IPS DF 19.7 (cell line): ENCODE results near the gene TACC3.

ENCODE experiments used
- DNase-seq: peaks from one replicate; pipeline ENCODE4 v3.0.0-alpha.2; 2013; ENCODE audit warnings: low read depth, low spot score

TACC3 gene

DNA sequence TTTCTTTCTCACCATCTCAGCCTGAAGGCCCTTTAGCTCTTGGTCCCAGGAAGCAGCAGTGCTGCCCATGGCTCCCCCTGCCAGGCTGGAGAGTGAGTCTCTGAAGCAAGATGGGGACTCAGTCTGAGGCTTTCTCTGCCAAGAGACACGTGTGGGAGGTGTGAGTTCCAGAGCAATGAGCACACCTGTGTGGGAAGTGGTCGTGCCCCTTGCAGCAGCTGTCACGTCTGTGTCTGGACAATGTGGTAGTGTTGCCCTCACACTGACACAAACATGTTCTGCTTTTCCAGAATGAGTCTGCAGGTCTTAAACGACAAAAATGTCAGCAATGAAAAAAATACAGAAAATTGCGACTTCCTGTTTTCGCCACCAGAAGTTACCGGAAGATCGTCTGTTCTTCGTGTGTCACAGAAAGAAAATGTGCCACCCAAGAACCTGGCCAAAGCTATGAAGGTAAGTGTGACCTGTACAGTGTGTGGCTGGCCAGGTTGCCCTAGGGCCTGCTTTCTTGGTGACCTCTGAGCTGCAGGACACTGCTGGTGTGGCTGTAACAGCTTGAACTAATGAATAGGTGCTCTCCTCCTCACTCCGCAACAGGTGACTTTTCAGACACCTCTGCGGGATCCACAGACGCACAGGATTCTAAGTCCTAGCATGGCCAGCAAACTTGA, 1.9 kb downstream of the TACC3 start:
- DNase-seq, result no peak

GRCh38 chr4:1725521-1725920, 4.2 kb downstream of the TACC3 start:
- no peak for DNase-seq

- DNase-seq, result no peak
Observed at GRCh38 chr4:1726146-1726934, 5.0 kb downstream of the TACC3 start.

GRCh38 chr4:1727117-1728031, 6.1 kb downstream of the TACC3 start:
- DNase-seq, result no peak

DNA sequence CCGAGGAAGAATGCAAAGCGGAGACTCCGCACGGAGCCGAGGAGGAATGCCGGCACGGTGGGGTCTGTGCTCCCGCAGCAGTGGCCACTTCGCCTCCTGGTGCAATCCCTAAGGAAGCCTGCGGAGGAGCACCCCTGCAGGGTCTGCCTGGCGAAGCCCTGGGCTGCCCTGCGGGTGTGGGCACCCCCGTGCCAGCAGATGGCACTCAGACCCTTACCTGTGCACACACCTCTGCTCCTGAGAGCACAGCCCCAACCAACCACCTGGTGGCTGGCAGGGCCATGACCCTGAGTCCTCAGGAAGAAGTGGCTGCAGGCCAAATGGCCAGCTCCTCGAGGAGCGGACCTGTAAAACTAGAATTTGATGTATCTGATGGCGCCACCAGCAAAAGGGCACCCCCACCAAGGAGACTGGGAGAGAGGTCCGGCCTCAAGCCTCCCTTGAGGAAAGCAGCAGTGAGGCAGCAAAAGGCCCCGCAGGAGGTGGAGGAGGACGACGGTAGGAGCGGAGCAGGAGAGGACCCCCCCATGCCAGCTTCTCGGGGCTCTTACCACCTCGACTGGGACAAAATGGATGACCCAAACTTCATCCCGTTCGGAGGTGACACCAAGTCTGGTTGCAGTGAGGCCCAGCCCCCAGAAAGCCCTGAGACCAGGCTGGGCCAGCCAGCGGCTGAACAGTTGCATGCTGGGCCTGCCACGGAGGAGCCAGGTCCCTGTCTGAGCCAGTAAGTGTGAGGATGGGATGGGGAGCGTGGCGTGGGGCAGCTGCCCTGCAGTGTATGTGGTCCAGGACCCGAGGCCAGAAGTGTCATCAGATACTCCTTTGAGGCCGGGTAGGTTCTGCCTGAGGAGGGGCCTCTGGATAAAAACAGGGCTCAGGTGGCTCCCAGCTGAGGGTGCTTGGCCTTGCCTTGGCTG, 7.0 kb downstream of the TACC3 start:
- DNase-seq, result no peak

DNA sequence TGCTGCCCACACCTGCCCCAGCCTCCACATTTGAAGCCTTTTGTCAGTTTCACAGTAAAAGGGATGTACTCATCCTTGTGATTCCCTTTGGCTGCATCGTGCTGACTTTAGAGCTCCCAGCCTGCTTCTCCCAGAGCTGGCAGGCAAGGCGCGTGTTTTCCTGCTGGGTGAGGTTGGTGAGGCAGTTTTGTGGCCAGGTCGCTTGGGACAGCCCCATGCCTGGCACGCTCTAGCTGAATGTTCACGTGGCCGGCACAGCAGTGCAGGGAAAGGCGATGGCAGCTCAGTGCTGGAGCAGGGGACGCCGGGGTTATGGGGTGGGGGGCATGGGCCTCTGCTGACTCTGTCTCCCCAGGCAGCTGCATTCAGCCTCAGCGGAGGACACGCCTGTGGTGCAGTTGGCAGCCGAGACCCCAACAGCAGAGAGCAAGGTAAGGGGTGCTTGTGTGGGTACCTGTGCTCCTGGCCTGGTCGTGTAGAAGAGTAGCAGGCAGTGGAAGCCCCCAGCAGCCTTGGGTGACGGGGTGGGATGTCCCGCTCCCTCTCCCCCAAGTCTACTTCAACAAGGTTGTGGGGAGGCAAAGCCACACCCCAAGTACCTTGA, 9.3 kb downstream of the TACC3 start:
- DNase-seq, result no peak

DNA sequence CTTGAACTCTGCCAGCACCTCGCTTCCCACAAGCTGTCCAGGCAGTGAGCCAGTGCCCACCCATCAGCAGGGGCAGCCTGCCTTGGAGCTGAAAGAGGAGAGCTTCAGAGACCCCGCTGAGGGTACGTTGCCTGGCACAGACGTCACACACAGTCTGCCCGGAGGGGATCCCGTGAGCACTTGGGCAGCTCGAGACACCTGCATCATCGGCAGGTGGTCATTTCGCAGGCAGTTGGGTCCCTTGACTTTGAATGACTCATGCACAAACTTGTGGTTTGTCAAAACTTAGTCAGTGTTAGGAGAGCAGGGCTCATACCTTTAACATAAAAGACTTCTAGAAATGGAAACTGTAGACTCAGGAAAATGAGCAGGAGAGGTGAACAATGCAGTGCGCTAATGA, 9.9 kb downstream of the TACC3 start:
- no peak for DNase-seq

DNA sequence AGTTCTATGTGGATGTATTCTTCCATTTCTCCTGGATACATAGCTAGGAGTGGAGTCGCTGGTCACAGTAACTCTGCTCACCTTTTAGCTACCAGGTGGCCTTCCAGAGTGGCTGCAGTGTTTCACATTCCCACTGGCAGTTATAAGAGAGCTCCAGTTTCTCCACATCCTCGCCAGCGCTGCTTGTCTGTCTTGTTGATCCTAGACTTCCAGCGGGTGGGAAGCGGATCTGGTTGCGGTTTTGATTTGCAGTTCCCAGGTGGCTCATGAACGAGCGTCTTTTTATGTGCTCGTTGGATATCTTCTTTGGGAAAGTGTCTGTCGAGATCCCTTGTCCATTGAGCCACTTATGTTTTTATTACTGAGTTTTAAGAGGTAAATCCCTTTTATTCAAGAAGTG, 11.6 kb downstream of the TACC3 start:
- no peak for DNase-seq

DNA sequence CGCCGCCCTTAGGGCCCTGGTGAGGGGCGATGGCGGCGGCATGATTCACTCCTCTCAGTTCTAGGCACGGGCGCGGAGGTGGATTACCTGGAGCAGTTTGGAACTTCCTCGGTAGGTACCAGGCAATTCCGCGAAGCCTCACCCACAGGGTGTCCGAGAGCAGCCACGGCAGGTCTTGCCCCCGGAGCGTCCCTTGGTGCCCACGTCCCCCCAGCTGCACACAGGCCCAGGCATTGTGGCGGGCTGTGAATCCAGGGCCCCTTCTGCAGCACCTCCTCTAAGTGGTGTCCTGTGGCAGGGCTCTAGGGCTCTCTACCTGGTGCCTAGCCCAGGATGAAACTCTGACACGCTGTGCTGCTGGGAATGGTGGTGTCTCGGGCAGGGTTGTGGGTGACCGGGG, 13.9 kb downstream of the TACC3 start:
- no peak for DNase-seq

GRCh38 chr4:1736812-1737211, 15.5 kb downstream of the TACC3 start:
- DNase-seq, result no peak

GRCh38 chr4:1737666-1738065, 16.3 kb downstream of the TACC3 start:
- DNase-seq, result no peak

DNA sequence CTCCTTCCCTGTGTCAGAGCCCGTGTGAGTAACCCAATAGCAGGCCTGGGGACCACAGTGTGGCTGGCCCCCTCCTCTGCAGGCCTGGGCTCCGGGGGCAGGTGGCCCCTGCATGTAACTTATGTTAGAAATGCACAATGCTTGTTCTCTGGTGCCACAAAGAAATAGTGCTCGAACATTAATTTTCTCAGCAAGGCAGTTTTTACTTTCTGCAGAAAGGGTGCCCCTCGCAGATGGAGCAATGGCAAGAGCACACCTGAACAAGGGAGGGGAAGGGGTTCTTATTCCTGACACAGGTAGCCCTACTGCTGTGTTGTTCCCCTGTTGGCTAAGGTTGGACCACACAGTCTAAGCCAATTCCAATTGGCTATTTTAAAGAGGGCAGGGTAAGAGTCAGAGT, 17.1 kb downstream of the TACC3 start:
- DNase-seq, result no peak

DNA sequence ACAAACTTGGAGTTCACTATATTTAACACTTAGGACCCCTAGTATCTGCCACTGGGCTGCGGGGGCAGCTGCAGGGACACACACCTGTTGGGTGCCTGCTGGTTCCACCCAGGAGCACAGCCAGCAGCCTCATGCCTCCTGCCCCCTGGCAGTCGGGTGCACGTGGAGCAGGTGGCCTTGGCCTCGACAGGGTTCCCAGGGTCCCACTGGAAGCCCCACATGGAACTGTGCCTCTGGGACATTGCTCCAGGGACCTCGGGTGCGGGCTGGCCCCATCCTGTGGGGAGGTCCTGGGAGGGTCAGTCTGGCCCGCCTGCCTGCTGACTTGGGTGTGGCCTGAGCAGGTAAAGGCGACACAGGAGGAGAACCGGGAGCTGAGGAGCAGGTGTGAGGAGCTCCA, 18.0 kb downstream of the TACC3 start:
- DNase-seq, result no peak

DNA sequence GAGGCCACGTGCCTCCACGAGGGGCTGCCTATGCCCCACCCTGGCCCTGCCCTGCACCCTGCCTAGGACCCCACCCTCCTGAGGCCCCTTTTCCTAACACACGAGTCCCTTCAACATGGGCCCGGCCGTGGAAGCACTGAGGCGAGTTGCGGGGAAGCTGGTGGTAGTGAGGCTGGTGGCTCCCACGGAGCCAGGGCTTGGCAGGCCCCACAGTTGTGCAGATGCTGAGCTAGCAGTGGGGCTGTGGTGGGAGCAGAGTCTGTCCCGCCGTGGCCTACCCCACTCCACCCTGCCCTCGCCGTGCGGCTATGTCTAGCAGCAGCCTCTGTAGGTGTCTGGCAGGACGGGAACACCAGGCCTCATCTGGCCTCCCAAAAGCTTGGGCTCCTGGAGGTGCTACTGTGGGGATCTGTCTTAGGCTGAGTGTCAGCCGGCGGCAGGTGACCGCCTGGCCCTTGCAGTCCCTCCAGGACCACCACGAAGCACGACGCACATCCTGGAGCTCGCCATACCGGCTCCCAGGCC, 18.8 kb downstream of the TACC3 start:
- DNase-seq, result no peak

DNA sequence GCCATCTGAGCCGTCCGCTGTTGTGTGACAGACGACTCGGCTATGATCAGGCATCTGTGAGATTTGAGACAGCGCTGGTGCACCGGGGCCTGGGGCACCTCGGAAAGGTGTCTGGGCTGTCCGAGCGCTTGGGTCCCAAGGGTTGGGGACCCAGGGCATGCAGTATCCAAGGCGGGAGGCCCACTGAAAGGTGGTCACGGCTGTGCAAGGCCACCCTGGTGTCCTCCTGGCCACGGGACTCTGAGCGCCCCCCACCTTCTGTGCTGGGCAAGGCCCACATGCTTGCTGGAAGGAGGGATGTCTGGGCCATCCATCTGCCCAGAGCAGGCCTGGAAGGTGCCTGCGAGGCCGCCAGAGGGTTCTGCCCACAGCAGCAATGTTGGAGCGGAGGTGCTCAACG, 19.9 kb downstream of the TACC3 start:
- no peak for DNase-seq

GRCh38 chr4:1743551-1743950, 22.2 kb downstream of the TACC3 start:
- no peak for DNase-seq

GRCh38 chr4:1743975-1744374, 22.7 kb downstream of the TACC3 start:
- no peak for DNase-seq

GRCh38 chr4:1744552-1744951, 23.2 kb downstream of the TACC3 start:
- DNase-seq, result no peak

GRCh38 chr4:1745165-1745564, 23.8 kb downstream of the TACC3 start:
- no peak for DNase-seq

- no peak for DNase-seq
Observed at GRCh38 chr4:1745697-1746096, 24.4 kb downstream of the TACC3 start.

- DNase-seq, result peak; percentile 64
Observed at GRCh38 chr4:1746265-1746691, 25.0 kb downstream of the TACC3 start.
